Activated B cell treated with CpG ODN at 0.5 μM for 24 hours (primary cell): ENCODE results near the gene PRPF40B. TPM values are rescaled to one million over a fixed set of nuclear protein-coding genes. Genes with fewer than 3 reads are reported as not detected.
A peak's percentile ranks its signal among the peaks of the same experiment; 100 is the strongest.

Experiments used
- ATAC-seq: fragments of 200-7000 bp; cut with Tn5 transposase; one replicate; pipeline ENCODE4 v1.10.0; 2021; ENCODE audit warnings: low read depth, mild to moderate bottlenecking, moderate library complexity
- CTCF ChIA-PET: fragments of 350-600 bp; sonication (Branson Sonifier 250); formaldehyde crosslinking; loops from one replicate; lab custom pipeline; 2021; ENCODE audit warnings: antibody characterized with exemption; lab: Charles Lee
- POLR2A ChIA-PET: fragments of 350-600 bp; sonication (Branson Sonifier 250); formaldehyde crosslinking; loops from one replicate; lab custom pipeline; 2021; ENCODE audit warnings: antibody characterized with exemption; lab: Charles Lee
- DNase-seq: peaks from one replicate; pipeline ENCODE4 v3.0.0; 2022
- H3K27ac Mint-ChIP-seq: one replicate; pipeline ENCODE4 v1.8.0; 2020; ENCODE audit warnings: mixed read lengths
- H3K27me3 Mint-ChIP-seq: one replicate; pipeline ENCODE4 v1.8.0; 2021; ENCODE audit warnings: mixed read lengths
- H3K36me3 Mint-ChIP-seq: one replicate; pipeline ENCODE4 v1.8.0; 2021; ENCODE audit warnings: low read depth, mixed read lengths
- H3K4me1 Mint-ChIP-seq: one replicate; pipeline ENCODE4 v1.8.0; 2021; ENCODE audit warnings: mixed read lengths
- H3K4me3 Mint-ChIP-seq: one replicate; pipeline ENCODE4 v1.8.0; 2020; ENCODE audit warnings: mild to moderate bottlenecking, mixed read lengths
- H3K9me3 Mint-ChIP-seq: one replicate; pipeline ENCODE4 v1.8.0; 2020; ENCODE audit warnings: mixed read lengths
- CTCF ChIP-seq: fragments of 200-600 bp; IDR thresholded peaks from one replicate; pipeline ENCODE4 v1.8.0; 2022; ENCODE audit warnings: antibody characterized with exemption, mild to moderate bottlenecking
- intact Hi-C: fragments of 100-400 bp; cut with micrococcal nuclease; formaldehyde crosslinking; loops from one replicate; pipeline ENCODE4 v1.15.1; 2024
- total RNA-seq: library from RNA; stranded (reverse); gene quantifications from 2 replicates; pipeline ENCODE4 v1.2.3, GENCODE V29; 2022

PRPF40B gene
- total RNA-seq, 1 donor from 2014 or later: 23.4 TPM

GRCh38 chr12:49689237-49689636, 65.9 kb downstream of the PRPF40B start:
- H3K9me3 Mint-ChIP-seq: no peaks in the 10 kb centered on the region
- peak overlapping the region; percentile 35 for H3K27ac Mint-ChIP-seq
- ChIA-PET POLR2A (interaction anchor here (0.9 to 1.9 kb wide), 5 partner anchors 9 to 18 kb away, joined by 3 to 7 read pairs (median 5); no protein-coding TSS in a partner anchor), CTCF (interaction anchor here (0.7 to 2.4 kb wide), 5 partner anchors 15 to 44 kb away, joined by 3 to 8 read pairs (median 3); no protein-coding TSS in a partner anchor)
- TF ChIP-seq CTCF: no peak
- H3K4me3 Mint-ChIP-seq: peak overlapping the region; percentile 53
- peaks cover 66% of the 10 kb centered on the region for H3K4me1 Mint-ChIP-seq
- ATAC-seq (peak; percentile 79), DNase-seq (no peak)
- intact Hi-C loops: loop anchor here (1.0 kb wide), 2 partner anchors 10 to 16 kb away; no protein-coding TSS in a partner anchor
- no peaks in the 10 kb centered on the region for H3K27me3 Mint-ChIP-seq
- no peaks in the 10 kb centered on the region for H3K36me3 Mint-ChIP-seq

- H3K36me3 Mint-ChIP-seq: no peaks in the 10 kb centered on the region
- intact Hi-C loops: loop anchor here (1.0 kb wide), 2 partner anchors 10 to 16 kb away; no protein-coding TSS in a partner anchor
- peaks cover 62% of the 10 kb centered on the region for H3K4me1 Mint-ChIP-seq
- CTCF ChIA-PET: interaction anchor here (1.0 to 2.4 kb wide), 3 partner anchors 15 to 45 kb away, joined by 3 to 8 read pairs (median 5); no protein-coding TSS in a partner anchor
- POLR2A ChIA-PET: interaction anchor here (0.7 to 1.9 kb wide), 6 partner anchors 9 to 45 kb away, joined by 3 to 7 read pairs (median 4); no protein-coding TSS in a partner anchor
- no peak for DNase-seq
- no peaks in the 10 kb centered on the region for H3K27me3 Mint-ChIP-seq
- H3K9me3 Mint-ChIP-seq: no peaks in the 10 kb centered on the region
- ATAC-seq: peak; percentile 13
- no peak overlapping the region for H3K27ac Mint-ChIP-seq
- no peak overlapping the region for H3K4me3 Mint-ChIP-seq
- TF ChIP-seq CTCF: no peak
These were observed 66.4 kb downstream of the PRPF40B start for GRCh38 chr12:49689785-49690184.

DNA sequence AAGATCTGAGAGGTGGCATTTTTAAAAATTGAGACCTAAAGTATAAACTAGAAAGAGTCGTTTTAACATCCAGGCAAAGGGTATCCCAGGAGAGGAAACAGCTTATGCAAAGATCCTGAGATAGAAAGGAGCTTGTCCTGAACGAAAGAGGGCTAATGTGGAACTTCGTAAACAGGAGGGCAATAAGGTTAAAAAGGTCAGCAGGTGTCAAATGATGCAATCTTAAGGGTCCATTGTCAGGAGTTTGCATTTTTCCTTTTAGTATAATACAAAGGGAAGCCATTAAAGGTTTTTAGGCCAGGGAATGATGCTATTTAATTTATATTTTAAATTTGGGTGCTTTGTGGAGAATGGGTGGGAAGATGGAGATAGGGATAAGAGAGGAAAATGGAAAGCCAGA, 69.5 kb downstream of the PRPF40B start:
- intact Hi-C loops: no loop called here
- H3K27me3 Mint-ChIP-seq: no peaks in the 10 kb centered on the region
- H3K27ac Mint-ChIP-seq: no peak overlapping the region
- ATAC-seq (no peak), DNase-seq (no peak)
- H3K4me3 Mint-ChIP-seq: no peak overlapping the region
- no peaks in the 10 kb centered on the region for H3K36me3 Mint-ChIP-seq
- ChIA-PET CTCF (no interaction called here), POLR2A (interaction anchor here (0.6 to 1.6 kb wide), 2 partner anchors 21 to 64 kb away, joined by 6 to 11 read pairs; no protein-coding TSS in a partner anchor)
- TF ChIP-seq CTCF: no peak
- H3K4me1 Mint-ChIP-seq: peaks cover 71% of the 10 kb centered on the region
- H3K9me3 Mint-ChIP-seq: no peaks in the 10 kb centered on the region

DNA sequence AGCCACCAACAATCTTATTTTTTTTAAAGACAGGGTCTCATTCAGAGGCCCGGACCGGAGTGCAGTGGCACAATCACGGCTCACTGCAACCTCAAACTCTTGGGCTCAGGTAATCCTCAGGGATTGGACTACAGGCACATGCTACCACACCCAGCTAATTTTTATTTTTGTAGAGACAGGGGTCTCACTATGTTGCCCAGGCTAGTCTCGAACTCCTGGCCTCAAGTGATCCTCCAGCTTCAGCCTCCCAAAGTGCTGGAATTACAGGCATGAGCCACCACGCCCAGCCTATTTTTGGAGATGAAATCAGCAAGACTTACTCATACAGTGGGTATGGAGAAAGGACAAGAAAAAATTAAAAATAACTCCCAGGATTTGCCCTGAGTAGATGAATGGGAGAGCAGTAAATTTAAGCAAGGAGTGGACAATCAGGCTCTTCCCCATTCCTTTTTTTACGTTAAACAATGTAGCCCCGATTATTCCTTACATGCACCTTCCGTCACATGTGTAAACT, 70.6 kb downstream of the PRPF40B start:
- POLR2A ChIA-PET: no interaction called here

More for the DNA sequence above, 70.6 kb downstream of the PRPF40B start:
- H3K4me1 Mint-ChIP-seq: peaks cover 73% of the 10 kb centered on the region
- CTCF ChIA-PET: no interaction called here
- intact Hi-C loops: no loop called here
- no peak for TF ChIP-seq CTCF
- H3K27ac Mint-ChIP-seq: no peak overlapping the region
- H3K27me3 Mint-ChIP-seq: no peaks in the 10 kb centered on the region
- no peaks in the 10 kb centered on the region for H3K36me3 Mint-ChIP-seq
- H3K9me3 Mint-ChIP-seq: no peaks in the 10 kb centered on the region
- no peak for ATAC-seq
- no peak overlapping the region for H3K4me3 Mint-ChIP-seq
- DNase-seq: no peak

Other genes starting within 250 kb of the PRPF40B start
- 0.27 and 0.44 TPM in 2 replicates for gene KCNH3, start 84.5 kb upstream of the PRPF40B start, total RNA-seq
- 82.2 and 84.2 TPM in 2 replicates for gene MCRS1, start 55.4 kb upstream of the PRPF40B start, total RNA-seq
- 0.93 and 1.5 TPM in 2 replicates for gene FAM186B, start 17.9 kb upstream of the PRPF40B start, total RNA-seq
- 74.7 and 84.3 TPM in 2 replicates for gene FMNL3, start 83.8 kb downstream of the PRPF40B start, total RNA-seq
- gene TMBIM6, start 118.0 kb downstream of the PRPF40B start, total RNA-seq: 355 and 366 TPM in 2 replicates
- 7.2 and 9.1 TPM in 2 replicates for gene NCKAP5L, start 204.9 kb downstream of the PRPF40B start, total RNA-seq
- 10.4 and 12.0 TPM in 2 replicates for gene BCDIN3D, start 219.5 kb downstream of the PRPF40B start, total RNA-seq